Spleen (tissue), 7 donors: ENCODE results near the gene ITIH3.

Source experiments
- POLR2A ChIP-seq, 3 donors: fragments of 450-650 bp; IDR thresholded peaks; one replicate each; pipeline ENCODE4 v1.5.1; 2017; ENCODE audit warnings: antibody characterized with exemption in 3 of 3, mild to moderate bottlenecking in 1 of 3
- POLR2AphosphoS5 ChIP-seq, 3 donors: sonication (generic); formaldehyde crosslinking; IDR thresholded peaks; one replicate each; pipeline ENCODE4 v1.5.1; 2017; ENCODE audit warnings: antibody characterized with exemption in 3 of 3
- TF ChIP-seq, protein P1 (sequence below), 11 experiments: fragments of 200-600 bp in 7 of 11; fragments of 450-650 bp in 4 of 11; sonication (generic) in 4 of 11; IDR thresholded peaks in 8 of 11; conservative IDR thresholded peaks in 3 of 11; 1 replicate in 7 of 11; 2 replicates in 4 of 11; pipeline versions ENCODE4 v1.4.0 to v1.8.0; 2016 to 2021; ENCODE audit warnings: antibody characterized with exemption in 11 of 11, inconsistent platforms in 4 of 11, mild to moderate bottlenecking in 1 of 11
- donor health status: DM: no; HTN: no; CAD: no; lungs with moderate emphysema.
- donor health status: DM: no; HTN: no; CAD: no.
- donor health status: DM: no; HTN: no; CAD: no.

- TF ChIP-seq, protein P1, sequence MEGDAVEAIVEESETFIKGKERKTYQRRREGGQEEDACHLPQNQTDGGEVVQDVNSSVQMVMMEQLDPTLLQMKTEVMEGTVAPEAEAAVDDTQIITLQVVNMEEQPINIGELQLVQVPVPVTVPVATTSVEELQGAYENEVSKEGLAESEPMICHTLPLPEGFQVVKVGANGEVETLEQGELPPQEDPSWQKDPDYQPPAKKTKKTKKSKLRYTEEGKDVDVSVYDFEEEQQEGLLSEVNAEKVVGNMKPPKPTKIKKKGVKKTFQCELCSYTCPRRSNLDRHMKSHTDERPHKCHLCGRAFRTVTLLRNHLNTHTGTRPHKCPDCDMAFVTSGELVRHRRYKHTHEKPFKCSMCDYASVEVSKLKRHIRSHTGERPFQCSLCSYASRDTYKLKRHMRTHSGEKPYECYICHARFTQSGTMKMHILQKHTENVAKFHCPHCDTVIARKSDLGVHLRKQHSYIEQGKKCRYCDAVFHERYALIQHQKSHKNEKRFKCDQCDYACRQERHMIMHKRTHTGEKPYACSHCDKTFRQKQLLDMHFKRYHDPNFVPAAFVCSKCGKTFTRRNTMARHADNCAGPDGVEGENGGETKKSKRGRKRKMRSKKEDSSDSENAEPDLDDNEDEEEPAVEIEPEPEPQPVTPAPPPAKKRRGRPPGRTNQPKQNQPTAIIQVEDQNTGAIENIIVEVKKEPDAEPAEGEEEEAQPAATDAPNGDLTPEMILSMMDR (IDR thresholded peaks at IDR 0.05 in 8 of 11, conservative IDR thresholded peaks at IDR 0.05 in 3 of 11), result no peak
- TF ChIP-seq POLR2AphosphoS5 (IDR thresholded peaks at IDR 0.05) (no peak), POLR2A (IDR thresholded peaks at IDR 0.05) (no peak)
Observed at GRCh38 chr3:52843108-52843865, 48.7 kb downstream of the ITIH3 start.
